Germinal center (tissue), 1 donor: ENCODE data around the gene GLTP.

Experiments used
- DNase-seq: peaks from one replicate; pipeline ENCODE4 v3.0.0; 2012; ENCODE audit warnings: mixed read lengths, low spot score

The GLTP gene

GRCh38 chr12:109820816-109821381 is 59.4 kb downstream of the GLTP start:
- no peak for DNase-seq

- DNase-seq, result no peak
Measured at GRCh38 chr12:109818905-109819500, 61.3 kb downstream of the GLTP start.

GRCh38 chr12:109818253-109818652 is 62.1 kb downstream of the GLTP start:
- DNase-seq, result no peak

- DNase-seq, result no peak
Measured at GRCh38 chr12:109817627-109818231, 62.6 kb downstream of the GLTP start.

GRCh38 chr12:109816870-109817269 is 63.5 kb downstream of the GLTP start:
- no peak for DNase-seq

DNA sequence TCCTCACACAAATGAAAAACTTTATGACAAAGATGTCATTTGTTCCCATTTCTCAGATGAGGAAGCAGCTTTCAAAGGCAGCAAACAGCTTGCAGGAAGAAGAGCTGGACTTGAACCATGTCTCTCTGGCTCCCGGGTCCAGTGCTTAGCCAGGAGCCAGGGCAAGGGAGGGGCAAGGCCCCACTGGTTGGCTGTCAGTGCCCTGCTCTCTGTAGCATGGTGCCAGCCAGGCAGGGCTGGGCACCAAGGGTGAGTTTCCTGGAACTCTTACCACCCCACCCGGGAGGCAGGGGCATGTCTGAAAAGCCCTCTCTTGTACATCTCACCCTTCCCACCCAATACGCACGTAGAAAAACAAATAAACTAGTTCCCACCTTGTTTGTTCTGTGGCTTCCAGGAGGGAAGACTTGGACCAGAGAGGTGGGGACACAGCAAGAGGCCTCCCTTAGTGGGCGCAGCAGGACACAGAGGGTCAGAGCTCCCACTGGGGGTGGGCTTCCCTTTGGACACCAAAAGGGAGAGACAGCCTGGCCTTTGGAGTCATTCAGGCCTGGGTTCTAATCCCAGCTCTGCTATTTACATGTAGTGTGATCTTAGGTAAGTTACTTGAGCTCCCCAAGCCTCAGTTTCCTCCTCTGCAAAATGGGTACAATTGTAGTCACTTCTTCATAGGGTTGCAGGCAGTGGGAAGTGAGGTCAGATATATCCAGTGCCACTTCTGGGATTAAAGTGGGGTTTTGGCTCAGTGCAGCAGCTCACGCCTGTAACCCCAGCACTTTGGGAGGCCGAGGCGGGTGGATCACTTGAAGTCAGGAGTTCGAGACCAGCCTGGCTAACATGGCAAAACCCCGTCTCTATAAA is 64.4 kb downstream of the GLTP start:
- no peak for DNase-seq

GRCh38 chr12:109815225-109815624 is 65.1 kb downstream of the GLTP start:
- DNase-seq, result no peak

DNA sequence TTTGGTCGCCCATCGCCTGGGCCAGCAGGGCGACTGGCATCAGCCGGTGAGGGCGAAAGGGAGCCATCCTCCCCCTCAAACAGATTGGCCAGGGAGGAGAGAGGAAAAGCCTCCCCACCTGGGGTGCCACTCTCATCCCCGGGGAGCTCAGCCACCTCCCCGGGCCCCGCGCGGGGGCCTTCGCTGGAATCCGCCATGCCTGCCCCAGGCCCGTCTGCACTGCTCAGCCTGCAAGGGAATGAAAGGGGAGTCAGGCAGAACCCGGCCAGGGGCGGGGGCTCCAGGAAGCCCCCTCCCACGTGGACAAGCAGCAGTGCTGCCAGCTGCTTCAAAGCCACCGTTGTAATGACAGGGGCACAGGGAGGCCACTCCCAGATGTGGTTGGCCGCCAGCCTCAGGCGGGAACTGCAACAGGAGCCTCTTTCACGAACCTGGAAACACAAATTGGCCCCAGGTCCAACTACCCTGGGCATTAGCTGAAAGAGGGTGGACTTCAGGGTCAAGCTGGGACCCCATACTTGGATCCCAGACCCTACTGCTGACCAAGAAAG is 65.7 kb downstream of the GLTP start:
- DNase-seq, result no peak

DNA sequence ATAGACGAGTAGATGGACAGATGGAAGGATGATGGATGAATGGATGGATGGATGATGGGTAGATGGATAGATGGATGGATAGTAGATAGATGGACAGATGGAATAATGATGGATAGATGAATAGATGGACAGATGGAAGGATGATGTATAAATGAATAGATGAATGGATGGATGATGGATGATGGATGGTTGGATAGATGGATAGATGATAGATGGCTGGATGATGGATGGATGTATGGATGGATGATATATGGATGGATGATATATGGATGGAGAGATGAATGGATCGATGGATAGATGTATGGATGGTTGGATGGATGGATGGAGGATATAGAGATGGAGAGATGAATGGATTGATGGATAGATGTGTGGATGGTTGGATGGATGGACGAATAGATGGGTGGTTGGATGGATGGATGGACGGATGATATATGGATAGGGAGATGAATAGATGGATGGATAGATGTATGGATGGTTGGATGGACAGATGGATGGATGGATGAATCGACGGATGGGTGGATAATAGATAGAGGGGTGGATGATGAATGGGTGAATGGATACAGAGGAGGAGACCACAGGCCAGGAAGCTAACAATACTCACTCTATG is 66.4 kb downstream of the GLTP start:
- DNase-seq, result no peak

- no peak for DNase-seq
Measured at GRCh38 chr12:109811624-109811995, 68.7 kb downstream of the GLTP start.

DNA sequence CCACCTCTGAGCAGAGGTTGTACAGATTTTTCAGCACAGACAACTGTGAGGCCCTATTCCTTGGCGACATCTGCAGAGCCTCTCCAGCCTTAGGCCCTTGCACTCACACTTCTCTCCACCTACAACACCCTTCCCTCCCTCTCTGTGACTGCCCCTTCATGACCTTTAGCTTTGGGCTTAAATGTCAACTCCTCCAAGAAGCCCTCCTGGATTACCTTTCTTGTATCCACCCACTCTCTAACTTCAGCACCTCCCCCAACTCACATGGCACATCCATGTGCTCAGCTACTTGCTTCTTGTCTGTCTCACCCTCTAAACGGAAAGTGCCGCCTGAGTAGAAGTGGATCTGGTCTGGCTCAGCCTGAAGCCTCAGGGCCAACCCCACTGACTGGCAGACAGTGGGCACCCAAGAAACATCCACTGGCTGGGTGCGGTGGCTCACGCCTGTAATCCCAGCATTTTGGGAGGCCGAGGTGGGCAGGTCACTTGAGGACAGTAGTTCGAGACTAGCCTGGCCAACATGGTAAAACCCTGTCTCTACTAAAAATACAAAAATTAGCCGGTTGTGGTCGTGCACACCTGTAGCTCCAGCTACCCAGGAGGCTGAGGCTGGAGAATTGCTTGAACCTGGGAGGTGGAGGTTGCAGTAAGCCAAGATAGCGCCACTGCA is 69.3 kb downstream of the GLTP start:
- no peak for DNase-seq

DNA sequence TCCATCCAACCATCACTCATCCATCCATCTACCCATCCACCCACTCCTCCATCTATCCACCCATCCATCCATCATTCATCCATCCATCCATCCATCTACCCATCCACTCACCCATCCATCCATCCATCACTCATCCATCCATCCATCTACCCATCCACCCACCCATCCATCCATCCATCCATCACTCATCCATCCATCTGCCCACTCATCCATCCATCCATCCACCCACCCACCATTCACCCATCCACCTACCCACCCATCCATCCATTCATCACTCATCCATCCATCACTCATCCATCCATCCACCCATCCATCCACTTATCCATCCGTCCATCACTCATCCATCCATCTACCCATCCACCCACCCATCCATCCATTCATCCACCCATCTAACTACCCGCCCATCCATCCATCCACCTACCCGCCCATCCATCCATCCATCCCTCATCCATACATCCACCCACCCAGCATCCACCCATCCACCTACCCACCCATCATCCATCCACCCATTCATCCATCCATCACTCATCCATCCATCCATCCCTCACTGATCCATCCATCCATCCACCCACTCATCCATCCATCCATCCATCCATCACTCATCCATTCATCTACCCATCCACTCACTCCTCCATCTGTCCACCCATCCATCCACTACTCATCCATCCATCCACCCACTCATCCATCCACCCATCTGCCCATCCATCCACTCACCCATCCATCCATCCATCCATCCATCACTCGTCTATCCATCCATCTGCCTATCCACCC is 71.3 kb downstream of the GLTP start:
- DNase-seq, result no peak

DNA sequence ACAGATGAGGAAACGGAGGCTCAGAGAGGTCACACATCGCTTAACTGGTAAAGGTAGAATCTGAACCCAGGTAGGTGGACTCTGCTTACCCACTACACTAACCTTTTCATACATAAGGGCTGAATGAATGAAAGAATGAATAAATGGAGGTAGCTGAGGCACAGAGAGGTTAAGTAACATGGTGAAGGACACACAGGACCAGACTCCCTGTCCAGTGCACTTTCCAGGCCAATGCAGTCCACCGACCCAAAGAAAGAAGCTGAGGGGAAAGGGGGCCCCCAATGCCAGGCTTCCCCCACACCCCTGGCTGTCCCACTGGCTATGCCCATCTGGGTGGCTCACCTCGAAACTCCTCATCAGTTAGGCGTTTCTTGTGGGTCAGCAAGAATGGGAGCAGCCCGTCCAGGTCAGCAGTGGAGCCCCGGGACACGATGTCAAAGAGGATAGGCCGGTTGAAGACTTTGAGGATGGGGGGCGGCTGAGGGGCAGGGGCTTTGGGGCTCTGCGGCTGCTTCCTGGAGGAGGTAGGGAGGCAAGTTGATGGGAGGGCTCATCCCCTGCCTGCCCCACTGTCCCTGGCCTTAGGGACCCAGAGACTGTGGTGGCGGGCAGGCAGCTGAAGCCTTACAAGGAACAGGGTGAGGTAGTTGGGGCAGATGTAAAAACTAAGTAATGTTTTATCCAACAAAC is 72.2 kb downstream of the GLTP start:
- DNase-seq, result no peak

DNA sequence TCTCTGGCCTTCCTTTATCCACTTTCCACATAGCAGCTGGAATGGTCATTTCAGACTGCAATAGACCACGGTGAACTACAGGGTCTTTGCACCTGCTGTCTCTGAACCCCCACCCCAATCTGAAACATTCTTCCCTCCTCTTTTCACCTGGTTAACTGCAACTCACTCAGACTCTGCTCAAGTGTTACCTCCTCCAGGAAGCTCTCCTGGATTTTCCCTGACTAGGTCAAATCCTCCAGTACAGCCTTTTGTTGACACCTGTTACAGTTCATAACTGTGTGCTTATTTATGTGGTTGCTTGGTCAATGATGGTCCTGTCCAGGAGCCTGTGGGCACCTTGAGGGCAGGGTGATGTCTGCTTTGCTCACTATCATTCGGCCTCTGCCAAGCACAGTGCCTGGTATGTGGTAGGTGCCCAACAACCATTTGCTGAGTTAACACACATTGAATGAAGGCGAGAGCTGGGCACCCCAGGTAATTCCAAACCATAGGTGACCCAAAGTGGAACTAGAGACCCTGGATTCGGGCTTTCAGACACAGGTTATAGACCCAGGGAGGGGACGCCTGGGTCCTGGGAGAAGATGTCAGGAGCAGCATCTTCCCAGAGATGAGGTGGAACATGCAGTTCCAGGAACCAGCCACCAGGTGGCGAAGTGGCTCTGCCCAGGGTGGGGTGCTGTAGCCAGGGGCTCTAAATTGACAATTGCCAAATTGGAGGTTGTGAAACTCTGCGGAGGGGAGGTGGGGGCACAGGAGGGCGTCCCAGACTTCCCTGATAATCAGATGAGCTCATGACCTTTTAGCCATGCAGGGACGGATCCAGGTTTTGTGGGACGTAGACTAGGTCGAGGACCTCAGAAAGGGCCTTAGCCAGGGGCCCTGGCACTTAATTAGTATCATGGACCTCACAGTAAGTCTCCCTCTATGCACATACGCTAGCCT is 75.2 kb downstream of the GLTP start:
- DNase-seq, result peak; percentile 79

DNA sequence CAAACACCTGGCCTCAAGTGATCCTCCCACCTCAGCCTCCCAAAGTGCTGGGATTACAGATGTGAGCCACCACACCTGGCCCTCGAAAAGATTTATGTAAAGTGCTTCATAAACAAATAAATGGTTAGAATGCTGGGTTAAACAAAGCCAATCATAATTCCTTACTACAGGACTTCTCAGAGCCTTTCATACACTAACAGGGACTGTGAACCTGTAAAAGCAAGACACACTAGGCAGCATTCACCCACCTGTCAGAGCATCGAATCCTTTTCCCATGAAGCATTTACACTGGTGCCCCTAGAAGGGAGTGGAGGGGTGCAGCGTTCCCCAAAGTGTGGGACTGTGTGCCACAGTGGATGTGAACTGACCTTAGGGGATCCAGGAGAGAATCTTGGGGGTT is 76.7 kb downstream of the GLTP start:
- DNase-seq, result no peak

GRCh38 chr12:109802828-109803227 is 77.5 kb downstream of the GLTP start:
- no peak for DNase-seq
